Vagina (tissue), 2 donors: ENCODE data around the gene LIG1.

Experiments used
- CTCF ChIP-seq, 3 experiments: fragments of 450-650 bp in 2 of 3; fragments of 200-600 bp in 1 of 3; sonication (generic) in 1 of 3; IDR thresholded peaks; one replicate each; pipeline ENCODE4 v1.5.1; 2017 to 2019; ENCODE audit warnings: antibody characterized with exemption in 3 of 3, mild to moderate bottlenecking in 2 of 3, moderate library complexity in 2 of 3
- POLR2A ChIP-seq, 2 donors: fragments of 450-650 bp; IDR thresholded peaks; one replicate each; pipeline ENCODE4 v1.6.1; 2017; ENCODE audit warnings: antibody characterized with exemption in 2 of 2, mild to moderate bottlenecking in 2 of 2, moderate library complexity in 2 of 2
- POLR2AphosphoS5 ChIP-seq, 2 donors: sonication (generic); formaldehyde crosslinking; IDR thresholded peaks; one replicate each; pipeline ENCODE4 v1.9.0; 2017; ENCODE audit warnings: antibody characterized with exemption in 2 of 2, mild to moderate bottlenecking in 2 of 2, low read depth in 1 of 2; ENCODE audit not compliant: insufficient read depth in 1 of 2

GRCh38 chr19:48169939-48170803 is at the start of gene LIG1, which contains the start of gene ZSWIM9:
- TF ChIP-seq CTCF (IDR thresholded peaks at IDR 0.05): no peak
- no peak for TF ChIP-seq POLR2A (IDR thresholded peaks at IDR 0.05)
- peak; percentile 84 to 97 for TF ChIP-seq POLR2AphosphoS5 (IDR thresholded peaks at IDR 0.05; ENCODE audit: insufficient read depth in 1 of 2, low read depth in 1 of 2)
